ENCODE results near the gene SYTL3. TPM values are rescaled to one million over a fixed set of nuclear protein-coding genes. Genes with fewer than 3 reads are reported as not detected.

Gene SYTL3
- total and polyA plus RNA-seq, 7 donors: 1.6 to 6.9 (median 3.3) TPM

- Histone ChIP-seq H3K4me3 (no peak overlapping the region), H3K9me3 (no peaks in the 10 kb centered on the region), H3K36me3 (peaks cover 24 to 97% (median 68%) of the 10 kb centered on the region in 4 donors), H3K4me1 (no peaks in the 10 kb centered on the region), H3K27ac (no peak overlapping the region), H3K27me3 (no peaks in the 10 kb centered on the region)
- WGBS, 2 donors: 90 to 93% methylated on average over 38 of the region's 38 CpGs
- TF ChIP-seq, protein P1, sequence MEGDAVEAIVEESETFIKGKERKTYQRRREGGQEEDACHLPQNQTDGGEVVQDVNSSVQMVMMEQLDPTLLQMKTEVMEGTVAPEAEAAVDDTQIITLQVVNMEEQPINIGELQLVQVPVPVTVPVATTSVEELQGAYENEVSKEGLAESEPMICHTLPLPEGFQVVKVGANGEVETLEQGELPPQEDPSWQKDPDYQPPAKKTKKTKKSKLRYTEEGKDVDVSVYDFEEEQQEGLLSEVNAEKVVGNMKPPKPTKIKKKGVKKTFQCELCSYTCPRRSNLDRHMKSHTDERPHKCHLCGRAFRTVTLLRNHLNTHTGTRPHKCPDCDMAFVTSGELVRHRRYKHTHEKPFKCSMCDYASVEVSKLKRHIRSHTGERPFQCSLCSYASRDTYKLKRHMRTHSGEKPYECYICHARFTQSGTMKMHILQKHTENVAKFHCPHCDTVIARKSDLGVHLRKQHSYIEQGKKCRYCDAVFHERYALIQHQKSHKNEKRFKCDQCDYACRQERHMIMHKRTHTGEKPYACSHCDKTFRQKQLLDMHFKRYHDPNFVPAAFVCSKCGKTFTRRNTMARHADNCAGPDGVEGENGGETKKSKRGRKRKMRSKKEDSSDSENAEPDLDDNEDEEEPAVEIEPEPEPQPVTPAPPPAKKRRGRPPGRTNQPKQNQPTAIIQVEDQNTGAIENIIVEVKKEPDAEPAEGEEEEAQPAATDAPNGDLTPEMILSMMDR (IDR thresholded peaks at IDR 0.05): no peak
- TF ChIP-seq POLR2AphosphoS5 (IDR thresholded peaks at IDR 0.05): no peak
- TF ChIP-seq POLR2A (IDR thresholded peaks at IDR 0.05): no peak
- no peak for TF ChIP-seq EP300 (IDR thresholded peaks at IDR 0.05)
- intact Hi-C loops (cut with DNase I): no loop called here
- peak; percentile 56 for DNase-seq
Observed at GRCh38 chr6:158766621-158767455, 117.0 kb downstream of the SYTL3 start.

- WGBS, 2 donors: 81 to 92% methylated on average over 6 of the region's 6 CpGs
- H3K27me3 ChIP-seq: no peaks in the 10 kb centered on the region
- H3K4me3 ChIP-seq: no peak overlapping the region
- H3K27ac ChIP-seq: no peak overlapping the region
- intact Hi-C loops (cut with DNase I): no loop called here
- TF ChIP-seq POLR2A (IDR thresholded peaks at IDR 0.05) (no peak), EP300 (IDR thresholded peaks at IDR 0.05) (no peak), POLR2AphosphoS5 (IDR thresholded peaks at IDR 0.05) (no peak)
- TF ChIP-seq, protein P1 (IDR thresholded peaks at IDR 0.05): no peak
- peak; percentile 48 for DNase-seq
- H3K36me3 ChIP-seq: peaks cover 31 to 99% (median 75%) of the 10 kb centered on the region in 4 donors
- no peaks in the 10 kb centered on the region for H3K4me1 ChIP-seq
- H3K9me3 ChIP-seq: no peaks in the 10 kb centered on the region
Observed at GRCh38 chr6:158767709-158768108, 117.9 kb downstream of the SYTL3 start.

- TF ChIP-seq POLR2A (IDR thresholded peaks at IDR 0.05) (no peak), POLR2AphosphoS5 (IDR thresholded peaks at IDR 0.05) (no peak), EP300 (IDR thresholded peaks at IDR 0.05) (no peak)
- TF ChIP-seq, protein P1 (IDR thresholded peaks at IDR 0.05): no peak
- Histone ChIP-seq H3K36me3 (peaks cover 32 to 94% (median 77%) of the 10 kb centered on the region in 4 donors), H3K27me3 (no peaks in the 10 kb centered on the region), H3K9me3 (no peaks in the 10 kb centered on the region), H3K4me1 (no peaks in the 10 kb centered on the region), H3K27ac (no peak overlapping the region), H3K4me3 (no peak overlapping the region)
- intact Hi-C loops (cut with DNase I): no loop called here
- DNase-seq: peak; percentile 59
- WGBS, 2 donors: 89 to 90% methylated on average over 8 of the region's 8 CpGs
Observed at GRCh38 chr6:158768436-158768835, 118.6 kb downstream of the SYTL3 start.

GRCh38 chr6:158769234-158769770 lies 119.4 kb downstream of the SYTL3 start:
- TF ChIP-seq, protein P1 (IDR thresholded peaks at IDR 0.05): no peak
- no peak for TF ChIP-seq POLR2A (IDR thresholded peaks at IDR 0.05)
- no peak for TF ChIP-seq POLR2AphosphoS5 (IDR thresholded peaks at IDR 0.05)
- no peak for TF ChIP-seq EP300 (IDR thresholded peaks at IDR 0.05)
- DNase-seq: peak; percentile 64

More at GRCh38 chr6:158769234-158769770, 119.4 kb downstream of the SYTL3 start:
- no peaks in the 10 kb centered on the region for H3K27me3 ChIP-seq
- 93 to 95% methylated on average over 13 of the region's 13 CpGs for WGBS, 2 donors
- no peaks in the 10 kb centered on the region for H3K9me3 ChIP-seq
- intact Hi-C loops (cut with DNase I): no loop called here
- no peaks in the 10 kb centered on the region for H3K4me1 ChIP-seq
- peaks cover 32 to 85% (median 76%) of the 10 kb centered on the region in 4 donors for H3K36me3 ChIP-seq
- no peak overlapping the region for H3K27ac ChIP-seq
- H3K4me3 ChIP-seq: no peak overlapping the region
